GM23338 (cell line): ENCODE data around the gene TIMM23. TPM values are rescaled to one million over a fixed set of nuclear protein-coding genes. Genes with fewer than 3 reads are reported as not detected.

Source experiments
- ATAC-seq: fragments of 200-7000 bp; cut with Tn5 transposase; 3 replicates; pipeline ENCODE4 v1.9.1; 2020
- DNase-seq: peaks from one replicate; pipeline ENCODE4 v3.0.0-alpha.2; 2015; ENCODE audit warnings: low spot score
- H2AFZ ChIP-seq: fragments of 200-600 bp; sonication (generic); 2 replicates; pipeline ENCODE4 v1.8.0; 2016; ENCODE audit warnings: antibody characterized with exemption, mild to moderate bottlenecking, moderate library complexity
- H3F3A ChIP-seq: fragments of 200-600 bp; sonication (generic); replicated peaks from 2 replicates; pipeline ENCODE4 v1.8.0; 2017; ENCODE audit warnings: antibody characterized with exemption, mixed run types, low read depth
- H3K27ac ChIP-seq: fragments of 200-600 bp; sonication (generic); 2 replicates; pipeline ENCODE4 v1.6.1; 2016; ENCODE audit warnings: low read depth
- H3K27me3 ChIP-seq: fragments of 200-600 bp; sonication (generic); 2 replicates; pipeline ENCODE4 v1.8.0; 2016; ENCODE audit warnings: mild to moderate bottlenecking, mixed run types, moderate library complexity; ENCODE audit not compliant: insufficient read depth
- H3K36me3 ChIP-seq: fragments of 200-600 bp; sonication (generic); 2 replicates; pipeline ENCODE4 v1.8.0; 2016; ENCODE audit warnings: mild to moderate bottlenecking; ENCODE audit not compliant: insufficient read depth
- H3K4me1 ChIP-seq: fragments of 200-600 bp; sonication (generic); 2 replicates; pipeline ENCODE4 v1.8.0; 2016; ENCODE audit warnings: mild to moderate bottlenecking, moderate library complexity; ENCODE audit not compliant: insufficient read depth
- H3K4me2 ChIP-seq: fragments of 200-600 bp; sonication (generic); 2 replicates; pipeline ENCODE4 v1.7.1; 2017; ENCODE audit warnings: mixed run types
- H3K4me3 ChIP-seq: fragments of 200-600 bp; sonication (generic); 2 replicates; pipeline ENCODE4 v1.6.1; 2016; ENCODE audit warnings: mixed run types
- H3K79me2 ChIP-seq: fragments of 200-600 bp; sonication (generic); replicated peaks from 2 replicates; pipeline ENCODE4 v1.8.0; 2017; ENCODE audit warnings: mild to moderate bottlenecking; ENCODE audit not compliant: insufficient read depth
- H3K9me2 ChIP-seq: fragments of 200-600 bp; sonication (generic); 2 replicates; pipeline ENCODE4 v1.8.0; 2017; ENCODE audit not compliant: insufficient read depth
- H4K20me1 ChIP-seq: fragments of 200-600 bp; sonication (generic); replicated peaks from 2 replicates; pipeline ENCODE4 v1.8.0; 2017; ENCODE audit warnings: mild to moderate bottlenecking; ENCODE audit not compliant: insufficient read depth
- H3K27ac Mint-ChIP-seq: 2 replicates; pipeline ENCODE4 v1.8.0; 2020; ENCODE audit warnings: inconsistent platforms, mild to moderate bottlenecking, moderate library complexity, mixed read lengths
- H3K27me3 Mint-ChIP-seq: 3 replicates; pipeline ENCODE4 v1.8.0; 2022; ENCODE audit warnings: low read depth, mild to moderate bottlenecking, moderate library complexity, mixed read lengths, inconsistent platforms; ENCODE audit not compliant: insufficient read depth, poor library complexity
- H3K36me3 Mint-ChIP-seq: 3 replicates; pipeline ENCODE4 v1.8.0; 2021; ENCODE audit warnings: low read depth, mild to moderate bottlenecking, inconsistent platforms, moderate library complexity, mixed read lengths
- H3K4me1 Mint-ChIP-seq: 3 replicates; pipeline ENCODE4 v1.8.0; 2020; ENCODE audit warnings: mild to moderate bottlenecking, inconsistent platforms, mixed read lengths
- H3K4me3 Mint-ChIP-seq: 3 replicates; pipeline ENCODE4 v1.8.0; 2021; ENCODE audit warnings: moderate library complexity, mild to moderate bottlenecking, inconsistent platforms, mixed read lengths
- H3K9me3 Mint-ChIP-seq: 3 replicates; pipeline ENCODE4 v1.8.0; 2020; ENCODE audit warnings: moderate library complexity, mild to moderate bottlenecking, inconsistent platforms, mixed read lengths
- EZH2 ChIP-seq: fragments of 200-600 bp; sonication (generic); IDR thresholded peaks from one replicate; pipeline ENCODE4 v1.8.0; 2017; ENCODE audit warnings: antibody characterized with exemption, mild to moderate bottlenecking, low read depth; ENCODE audit not compliant: unreplicated experiment
- JUNB ChIP-seq: IDR thresholded peaks from one replicate; pipeline ENCODE4 v1.6.1; 2016; ENCODE audit warnings: antibody characterized with exemption; ENCODE audit not compliant: unreplicated experiment
- NANOG ChIP-seq: IDR thresholded peaks from 2 replicates; pipeline ENCODE4 v1.6.1; 2016; ENCODE audit warnings: antibody characterized with exemption, borderline replicate concordance
- POLR2AphosphoS5 ChIP-seq: IDR thresholded peaks from 2 replicates; pipeline ENCODE4 v1.6.1; 2016; ENCODE audit warnings: antibody characterized with exemption, low read depth
- STAT1 ChIP-seq: IDR thresholded peaks from one replicate; pipeline ENCODE4 v1.6.1; 2016; ENCODE audit warnings: antibody characterized with exemption; ENCODE audit not compliant: unreplicated experiment
- polyA plus RNA-seq: library from polyadenylated mRNA; unstranded; fragments of >200 nt; fragmentation: Nextera tagmentation; extraction: Ambion mirVana; gene quantifications from 2 replicates; pipeline ENCODE4 v1.2.1, GENCODE V29; 2016
- total RNA-seq: library from RNA; depleted of rRNA; stranded (reverse); fragments of >200 nt; shearing (Covaris generic); gene quantifications from 2 replicates; pipeline ENCODE4 v1.2.3, GENCODE V29; 2014
- TF ChIP-seq, protein P1 (sequence below), 2 experiments: fragments of 200-600 bp in 1 of 2; sonication (generic) in 1 of 2; conservative IDR thresholded peaks; 2 replicates each; pipeline versions ENCODE4 v1.5.1 to v1.6.1; 2016 to 2017; ENCODE audit warnings: antibody characterized with exemption in 2 of 2, low read depth in 2 of 2, mild to moderate bottlenecking in 2 of 2, moderate library complexity in 1 of 2
- TF ChIP-seq, protein P2 (sequence below): fragments of 250-450 bp; sonication (Bioruptor Pico); IDR thresholded peaks from 2 replicates; pipeline ENCODE4 v1.5.0; 2020; ENCODE audit warnings: mild to moderate bottlenecking, moderate library complexity

TIMM23 gene
- total and polyA plus RNA-seq, 2 experiments from 2014 or later = 120 to 218 TPM

DNA sequence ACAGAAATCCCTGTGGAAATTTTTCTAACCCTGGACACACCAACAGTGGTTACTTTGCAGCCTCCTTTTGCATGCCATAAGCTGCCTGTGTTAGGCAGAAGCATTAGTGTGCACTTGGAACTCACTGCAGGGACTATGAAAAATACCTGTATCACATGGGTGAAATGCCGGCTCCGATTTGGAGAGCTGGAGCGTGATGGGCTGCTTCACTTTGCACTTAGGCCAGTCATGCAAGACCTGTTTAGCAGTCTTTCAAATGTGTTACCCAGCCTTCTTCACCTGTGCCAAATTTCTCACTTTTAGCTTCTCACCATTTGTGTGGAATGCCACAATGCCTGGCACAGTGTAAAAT, 46.9 kb downstream of the TIMM23 start:
- peaks cover 26% of the 10 kb centered on the region for H3K4me1 Mint-ChIP-seq
- H3K4me3 Mint-ChIP-seq = no peak overlapping the region
- no peak overlapping the region for H2AFZ ChIP-seq
- H3K4me2 ChIP-seq = no peak overlapping the region
- H3K27me3 ChIP-seq = no peaks in the 10 kb centered on the region
- H3F3A ChIP-seq = no peaks in the 10 kb centered on the region
- H3K36me3 Mint-ChIP-seq = peaks cover 13% of the 10 kb centered on the region; the same call in 2 of the 3 replicates
- TF ChIP-seq JUNB (no peak), NANOG (no peak)
- TF ChIP-seq, protein P1, sequence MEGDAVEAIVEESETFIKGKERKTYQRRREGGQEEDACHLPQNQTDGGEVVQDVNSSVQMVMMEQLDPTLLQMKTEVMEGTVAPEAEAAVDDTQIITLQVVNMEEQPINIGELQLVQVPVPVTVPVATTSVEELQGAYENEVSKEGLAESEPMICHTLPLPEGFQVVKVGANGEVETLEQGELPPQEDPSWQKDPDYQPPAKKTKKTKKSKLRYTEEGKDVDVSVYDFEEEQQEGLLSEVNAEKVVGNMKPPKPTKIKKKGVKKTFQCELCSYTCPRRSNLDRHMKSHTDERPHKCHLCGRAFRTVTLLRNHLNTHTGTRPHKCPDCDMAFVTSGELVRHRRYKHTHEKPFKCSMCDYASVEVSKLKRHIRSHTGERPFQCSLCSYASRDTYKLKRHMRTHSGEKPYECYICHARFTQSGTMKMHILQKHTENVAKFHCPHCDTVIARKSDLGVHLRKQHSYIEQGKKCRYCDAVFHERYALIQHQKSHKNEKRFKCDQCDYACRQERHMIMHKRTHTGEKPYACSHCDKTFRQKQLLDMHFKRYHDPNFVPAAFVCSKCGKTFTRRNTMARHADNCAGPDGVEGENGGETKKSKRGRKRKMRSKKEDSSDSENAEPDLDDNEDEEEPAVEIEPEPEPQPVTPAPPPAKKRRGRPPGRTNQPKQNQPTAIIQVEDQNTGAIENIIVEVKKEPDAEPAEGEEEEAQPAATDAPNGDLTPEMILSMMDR (conservative IDR thresholded peaks at IDR 0.05; ENCODE audit: low read depth in 2 of 2) = no peak
- peaks cover 85% of the 10 kb centered on the region for H3K79me2 ChIP-seq
- no peaks in the 10 kb centered on the region for H3K9me2 ChIP-seq
- H3K27ac ChIP-seq = no peak overlapping the region
- H3K4me1 ChIP-seq = peaks cover 37% of the 10 kb centered on the region
- H4K20me1 ChIP-seq = peaks cover 30% of the 10 kb centered on the region
- no peak overlapping the region for H3K4me3 ChIP-seq
- no peak overlapping the region for H3K27ac Mint-ChIP-seq
- no peaks in the 10 kb centered on the region; the same call in 2 of the 3 replicates for H3K9me3 Mint-ChIP-seq
- no peak for ATAC-seq
- DNase-seq = no peak
- no peaks in the 10 kb centered on the region for H3K27me3 Mint-ChIP-seq
- H3K36me3 ChIP-seq = no peaks in the 10 kb centered on the region; the same call in 1 of the 2 replicates

DNA sequence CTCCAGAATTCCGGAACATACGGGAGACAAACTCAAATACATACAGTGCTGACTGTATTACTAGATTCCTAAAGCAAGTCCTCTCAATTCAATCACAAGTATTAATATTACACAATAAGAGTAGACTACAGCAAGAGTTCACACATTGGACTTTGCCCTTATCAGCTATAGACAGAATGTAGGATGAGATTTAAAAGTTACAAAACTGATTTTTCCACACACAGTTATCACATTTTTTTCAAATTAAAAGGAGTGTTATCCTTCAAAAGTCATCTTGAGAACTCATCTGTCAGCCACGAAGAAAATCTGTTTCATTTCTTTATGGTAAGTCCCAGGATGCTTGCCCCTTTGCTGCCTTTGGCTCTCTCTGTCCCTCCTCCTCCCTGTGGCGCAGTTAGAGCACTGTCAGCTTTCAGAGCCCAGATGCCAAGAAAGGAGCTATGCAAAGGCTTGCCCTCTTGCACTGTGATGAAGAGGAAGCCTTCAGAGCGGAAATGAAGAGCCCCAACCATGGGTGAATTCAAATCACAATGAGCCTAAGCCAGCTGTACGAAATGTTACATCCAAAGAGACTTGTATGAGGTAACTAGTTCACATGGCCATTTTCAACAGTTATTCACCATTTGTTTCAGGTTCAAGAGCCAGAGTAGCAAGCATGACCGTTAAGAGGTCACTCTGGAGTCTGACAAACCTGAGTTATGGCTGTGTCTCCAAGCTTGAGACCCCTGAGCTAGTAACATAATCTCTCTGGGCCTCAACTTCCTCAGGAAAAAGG, 47.5 kb downstream of the TIMM23 start:
- Histone ChIP-seq H3K4me2 (peak overlapping the region; percentile 0; the same call in 1 of the 2 replicates), H4K20me1 (peaks cover 30% of the 10 kb centered on the region), H3K79me2 (peaks cover 89% of the 10 kb centered on the region), H3K4me1 (peaks cover 37% of the 10 kb centered on the region), H2AFZ (no peak overlapping the region), H3K9me2 (no peaks in the 10 kb centered on the region), H3K27me3 (no peaks in the 10 kb centered on the region), H3K27ac (no peak overlapping the region), H3F3A (no peaks in the 10 kb centered on the region), H3K4me3 (no peak overlapping the region), H3K36me3 (no peaks in the 10 kb centered on the region; the same call in 1 of the 2 replicates)
- H3K4me1 Mint-ChIP-seq = peaks cover 26% of the 10 kb centered on the region
- H3K36me3 Mint-ChIP-seq = peaks cover 7% of the 10 kb centered on the region; the same call in 2 of the 3 replicates
- no peaks in the 10 kb centered on the region for H3K27me3 Mint-ChIP-seq
- ATAC-seq = peak; percentile 5; the same call in 1 of the 3 replicates
- no peaks in the 10 kb centered on the region; the same call in 2 of the 3 replicates for H3K9me3 Mint-ChIP-seq
- H3K27ac Mint-ChIP-seq = no peak overlapping the region
- H3K4me3 Mint-ChIP-seq = no peak overlapping the region; the same call in 2 of the 3 replicates
- peak; percentile 20 for DNase-seq
- no peak for TF ChIP-seq STAT1
- no peak for TF ChIP-seq POLR2AphosphoS5
- no peak for TF ChIP-seq EZH2
- TF ChIP-seq, protein P1 (conservative IDR thresholded peaks at IDR 0.05; ENCODE audit: low read depth in 2 of 2) = no peak
- TF ChIP-seq, protein P2, sequence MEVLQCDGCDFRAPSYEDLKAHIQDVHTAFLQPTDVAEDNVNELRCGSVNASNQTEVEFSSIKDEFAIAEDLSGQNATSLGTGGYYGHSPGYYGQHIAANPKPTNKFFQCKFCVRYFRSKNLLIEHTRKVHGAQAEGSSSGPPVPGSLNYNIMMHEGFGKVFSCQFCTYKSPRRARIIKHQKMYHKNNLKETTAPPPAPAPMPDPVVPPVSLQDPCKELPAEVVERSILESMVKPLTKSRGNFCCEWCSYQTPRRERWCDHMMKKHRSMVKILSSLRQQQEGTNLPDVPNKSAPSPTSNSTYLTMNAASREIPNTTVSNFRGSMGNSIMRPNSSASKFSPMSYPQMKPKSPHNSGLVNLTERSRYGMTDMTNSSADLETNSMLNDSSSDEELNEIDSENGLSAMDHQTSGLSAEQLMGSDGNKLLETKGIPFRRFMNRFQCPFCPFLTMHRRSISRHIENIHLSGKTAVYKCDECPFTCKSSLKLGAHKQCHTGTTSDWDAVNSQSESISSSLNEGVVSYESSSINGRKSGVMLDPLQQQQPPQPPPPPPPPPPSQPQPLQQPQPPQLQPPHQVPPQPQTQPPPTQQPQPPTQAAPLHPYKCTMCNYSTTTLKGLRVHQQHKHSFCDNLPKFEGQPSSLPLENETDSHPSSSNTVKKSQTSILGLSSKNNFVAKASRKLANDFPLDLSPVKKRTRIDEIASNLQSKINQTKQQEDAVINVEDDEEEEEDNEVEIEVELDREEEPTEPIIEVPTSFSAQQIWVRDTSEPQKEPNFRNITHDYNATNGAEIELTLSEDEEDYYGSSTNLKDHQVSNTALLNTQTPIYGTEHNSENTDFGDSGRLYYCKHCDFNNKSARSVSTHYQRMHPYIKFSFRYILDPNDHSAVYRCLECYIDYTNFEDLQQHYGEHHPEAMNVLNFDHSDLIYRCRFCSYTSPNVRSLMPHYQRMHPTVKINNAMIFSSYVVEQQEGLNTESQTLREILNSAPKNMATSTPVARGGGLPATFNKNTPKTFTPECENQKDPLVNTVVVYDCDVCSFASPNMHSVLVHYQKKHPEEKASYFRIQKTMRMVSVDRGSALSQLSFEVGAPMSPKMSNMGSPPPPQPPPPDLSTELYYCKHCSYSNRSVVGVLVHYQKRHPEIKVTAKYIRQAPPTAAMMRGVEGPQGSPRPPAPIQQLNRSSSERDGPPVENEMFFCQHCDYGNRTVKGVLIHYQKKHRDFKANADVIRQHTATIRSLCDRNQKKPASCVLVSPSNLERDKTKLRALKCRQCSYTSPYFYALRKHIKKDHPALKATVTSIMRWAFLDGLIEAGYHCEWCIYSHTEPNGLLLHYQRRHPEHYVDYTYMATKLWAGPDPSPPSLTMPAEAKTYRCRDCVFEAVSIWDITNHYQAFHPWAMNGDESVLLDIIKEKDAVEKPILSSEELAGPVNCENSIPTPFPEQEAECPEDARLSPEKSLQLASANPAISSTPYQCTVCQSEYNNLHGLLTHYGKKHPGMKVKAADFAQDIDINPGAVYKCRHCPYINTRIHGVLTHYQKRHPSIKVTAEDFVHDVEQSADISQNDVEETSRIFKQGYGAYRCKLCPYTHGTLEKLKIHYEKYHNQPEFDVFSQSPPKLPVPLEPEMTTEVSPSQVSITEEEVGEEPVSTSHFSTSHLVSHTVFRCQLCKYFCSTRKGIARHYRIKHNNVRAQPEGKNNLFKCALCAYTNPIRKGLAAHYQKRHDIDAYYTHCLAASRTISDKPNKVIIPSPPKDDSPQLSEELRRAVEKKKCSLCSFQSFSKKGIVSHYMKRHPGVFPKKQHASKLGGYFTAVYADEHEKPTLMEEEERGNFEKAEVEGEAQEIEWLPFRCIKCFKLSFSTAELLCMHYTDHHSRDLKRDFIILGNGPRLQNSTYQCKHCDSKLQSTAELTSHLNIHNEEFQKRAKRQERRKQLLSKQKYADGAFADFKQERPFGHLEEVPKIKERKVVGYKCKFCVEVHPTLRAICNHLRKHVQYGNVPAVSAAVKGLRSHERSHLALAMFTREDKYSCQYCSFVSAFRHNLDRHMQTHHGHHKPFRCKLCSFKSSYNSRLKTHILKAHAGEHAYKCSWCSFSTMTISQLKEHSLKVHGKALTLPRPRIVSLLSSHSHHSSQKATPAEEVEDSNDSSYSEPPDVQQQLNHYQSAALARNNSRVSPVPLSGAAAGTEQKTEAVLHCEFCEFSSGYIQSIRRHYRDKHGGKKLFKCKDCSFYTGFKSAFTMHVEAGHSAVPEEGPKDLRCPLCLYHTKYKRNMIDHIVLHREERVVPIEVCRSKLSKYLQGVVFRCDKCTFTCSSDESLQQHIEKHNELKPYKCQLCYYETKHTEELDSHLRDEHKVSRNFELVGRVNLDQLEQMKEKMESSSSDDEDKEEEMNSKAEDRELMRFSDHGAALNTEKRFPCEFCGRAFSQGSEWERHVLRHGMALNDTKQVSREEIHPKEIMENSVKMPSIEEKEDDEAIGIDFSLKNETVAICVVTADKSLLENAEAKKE = no peak
- TF ChIP-seq JUNB = no peak
